Measurements from ENCODE around the gene FLNC.

The FLNC gene

GRCh38 chr7:128833148-128833945 lies 3.1 kb downstream of the FLNC start:
- no peak for DNase-seq (ENCODE audit: low read depth)

GRCh38 chr7:128833946-128834325 lies 3.7 kb downstream of the FLNC start:
- no peak for DNase-seq (ENCODE audit: low read depth)

DNA sequence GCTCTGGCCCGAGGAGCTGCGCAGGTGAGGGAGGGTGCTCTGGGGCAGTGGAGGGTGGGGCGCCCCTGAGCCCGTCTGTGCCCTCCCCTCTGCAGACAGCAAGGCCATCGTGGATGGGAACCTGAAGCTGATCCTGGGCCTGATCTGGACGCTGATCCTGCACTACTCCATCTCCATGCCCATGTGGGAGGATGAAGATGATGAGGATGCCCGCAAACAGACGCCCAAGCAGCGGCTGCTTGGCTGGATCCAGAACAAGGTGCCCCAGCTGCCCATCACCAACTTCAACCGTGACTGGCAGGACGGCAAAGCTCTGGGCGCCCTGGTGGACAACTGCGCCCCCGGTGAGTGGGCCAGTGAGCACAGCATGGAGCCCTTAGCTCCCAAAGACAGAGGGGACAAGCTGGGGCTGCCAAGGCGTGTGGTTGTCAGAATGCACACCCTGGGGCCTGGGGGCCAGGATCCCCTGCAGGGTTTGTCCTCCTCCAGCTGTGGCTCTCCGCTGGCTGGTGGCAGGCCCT lies 5.1 kb downstream of the FLNC start:
- no peak for DNase-seq (ENCODE audit: low read depth)

DNA sequence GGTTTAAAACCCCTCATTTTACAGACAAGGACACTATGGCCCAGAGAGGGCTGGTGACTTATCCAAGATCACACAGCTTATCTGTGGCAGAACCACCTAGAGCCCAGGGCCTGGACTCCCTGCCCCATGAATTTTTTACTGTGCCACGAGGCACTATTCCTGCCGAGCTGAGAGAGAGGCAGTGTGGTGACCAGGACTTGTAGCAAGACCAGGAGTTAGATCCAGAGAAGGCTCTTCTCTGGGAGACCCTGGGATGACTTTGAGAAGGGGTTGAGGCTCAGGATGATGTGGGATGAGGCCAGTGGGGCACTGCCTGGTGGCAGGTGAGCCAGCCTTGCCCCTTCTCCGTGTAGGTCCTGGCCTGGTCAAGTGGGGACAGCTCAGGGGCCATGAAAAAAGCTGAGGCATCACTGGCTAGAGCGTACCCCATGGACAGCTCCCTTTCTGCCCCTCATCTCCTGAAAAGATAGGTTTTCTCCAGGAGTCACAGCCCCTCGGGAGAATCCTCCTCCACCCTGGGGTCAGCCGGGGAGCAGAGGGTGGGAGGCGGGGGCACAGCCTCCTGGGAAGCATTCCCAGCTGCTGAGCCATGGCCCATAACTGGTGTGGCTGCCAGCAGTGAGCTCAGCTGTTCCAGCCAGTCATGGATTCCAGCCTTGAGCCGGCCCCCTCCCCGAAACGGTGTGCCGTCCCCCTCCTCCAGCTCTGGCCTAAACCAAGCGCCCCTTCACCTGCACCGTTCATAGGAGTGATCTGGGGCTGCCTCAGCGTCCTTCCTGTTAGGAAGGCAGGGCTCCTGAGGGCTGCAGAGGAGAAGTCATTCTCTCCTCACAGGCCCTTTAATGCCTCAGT lies 5.8 kb downstream of the FLNC start:
- DNase-seq (ENCODE audit: low read depth), result no peak

- no peak for DNase-seq (ENCODE audit: low read depth)
These were observed 6.6 kb downstream of the FLNC start for GRCh38 chr7:128836729-128837348.

DNA sequence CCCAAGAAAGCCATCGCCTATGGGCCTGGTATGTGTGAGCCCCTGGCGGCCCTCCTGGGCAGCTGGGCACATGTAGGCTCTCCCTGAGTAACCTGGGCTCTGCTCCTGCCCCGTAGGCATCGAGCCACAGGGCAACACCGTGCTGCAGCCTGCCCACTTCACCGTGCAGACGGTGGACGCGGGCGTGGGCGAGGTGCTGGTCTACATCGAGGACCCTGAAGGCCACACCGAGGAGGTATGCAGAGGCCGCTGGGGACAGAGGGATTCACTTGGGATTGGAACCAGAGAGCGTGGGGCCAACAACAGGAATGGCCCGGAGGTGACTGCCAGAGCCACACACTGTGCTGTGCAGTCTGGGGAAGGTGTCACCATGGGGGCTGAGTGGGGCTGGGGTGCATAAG lies 7.3 kb downstream of the FLNC start:
- DNase-seq (ENCODE audit: low read depth), result no peak

GRCh38 chr7:128838109-128838779 lies 8.0 kb downstream of the FLNC start:
- no peak for DNase-seq (ENCODE audit: low read depth)

DNA sequence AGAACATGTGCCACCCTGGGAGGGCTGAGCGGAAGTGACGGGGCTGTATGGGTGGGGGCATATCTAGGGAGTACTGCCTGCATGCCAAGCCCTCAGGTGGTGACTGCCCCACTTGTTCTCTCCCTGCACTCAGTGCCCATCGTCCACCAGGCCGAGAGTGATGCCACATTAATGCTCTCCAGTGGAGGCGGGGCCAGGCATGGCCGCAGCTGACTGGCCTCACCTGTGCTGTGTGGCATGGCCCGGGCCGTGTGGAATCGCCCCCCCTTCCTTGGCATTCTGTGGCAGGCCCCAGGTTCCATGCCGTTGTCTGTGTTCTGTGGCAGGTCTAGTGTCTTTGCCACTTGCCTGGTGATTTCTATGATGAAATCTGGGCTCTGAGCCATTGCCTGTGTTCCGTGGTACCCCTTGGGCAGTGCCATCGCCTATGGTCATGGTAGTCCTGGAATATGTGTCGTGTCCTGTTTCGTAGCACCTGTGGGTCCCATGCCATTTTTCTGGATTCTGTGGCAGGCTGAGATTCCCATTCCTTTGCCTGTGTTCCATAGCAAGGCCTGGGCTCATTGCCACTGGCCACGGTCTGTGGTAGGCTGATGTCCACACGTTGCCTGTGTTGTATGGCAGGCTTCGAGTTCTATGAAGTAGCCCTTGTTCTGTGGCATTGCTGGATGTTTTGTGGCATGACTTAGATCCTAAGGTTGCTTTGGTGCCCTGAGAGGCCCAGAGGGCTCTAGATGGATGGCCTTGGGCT lies 8.9 kb downstream of the FLNC start:
- no peak for DNase-seq (ENCODE audit: low read depth)

- DNase-seq (ENCODE audit: low read depth), result no peak
These were observed 9.6 kb downstream of the FLNC start for GRCh38 chr7:128839751-128840177.

DNA sequence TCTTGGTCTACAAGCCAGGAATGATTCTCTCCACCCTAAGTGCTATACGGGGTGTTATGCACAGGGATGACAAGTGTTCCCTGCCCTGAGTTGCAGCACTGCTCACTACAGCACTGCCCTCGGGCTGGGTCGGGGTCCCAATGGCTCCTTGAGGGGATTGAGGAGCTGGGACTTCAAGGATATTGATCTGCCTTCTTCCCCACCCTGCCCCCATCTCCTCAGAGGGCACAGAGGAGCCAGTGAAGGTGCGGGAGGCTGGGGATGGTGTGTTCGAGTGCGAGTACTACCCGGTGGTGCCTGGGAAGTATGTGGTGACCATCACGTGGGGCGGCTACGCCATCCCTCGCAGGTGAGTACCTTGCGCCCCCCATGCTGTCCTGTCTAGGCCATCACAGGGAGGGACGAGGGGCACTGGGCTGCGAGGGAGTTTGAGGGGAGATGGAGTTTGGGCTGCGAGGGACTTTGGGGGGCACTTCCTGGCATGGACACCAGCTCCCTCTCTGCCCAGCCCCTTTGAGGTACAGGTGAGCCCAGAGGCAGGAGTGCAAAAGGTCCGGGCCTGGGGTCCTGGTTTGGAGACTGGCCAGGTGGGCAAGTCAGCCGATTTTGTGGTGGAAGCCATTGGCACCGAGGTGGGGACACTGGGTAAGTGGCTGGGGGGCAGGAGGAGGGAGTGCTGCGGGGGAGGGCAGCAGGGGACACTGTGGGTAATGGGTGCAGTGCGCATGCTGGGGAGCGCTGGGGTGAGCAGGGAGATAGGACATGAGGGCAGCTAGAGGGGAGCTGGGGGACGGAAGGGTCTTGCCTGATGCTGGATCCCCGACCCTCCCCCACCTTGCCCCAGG lies 10.3 kb downstream of the FLNC start:
- DNase-seq (ENCODE audit: low read depth), result no peak

- DNase-seq (ENCODE audit: low read depth), result no peak
These were observed 11.0 kb downstream of the FLNC start for GRCh38 chr7:128841171-128841690.

DNA sequence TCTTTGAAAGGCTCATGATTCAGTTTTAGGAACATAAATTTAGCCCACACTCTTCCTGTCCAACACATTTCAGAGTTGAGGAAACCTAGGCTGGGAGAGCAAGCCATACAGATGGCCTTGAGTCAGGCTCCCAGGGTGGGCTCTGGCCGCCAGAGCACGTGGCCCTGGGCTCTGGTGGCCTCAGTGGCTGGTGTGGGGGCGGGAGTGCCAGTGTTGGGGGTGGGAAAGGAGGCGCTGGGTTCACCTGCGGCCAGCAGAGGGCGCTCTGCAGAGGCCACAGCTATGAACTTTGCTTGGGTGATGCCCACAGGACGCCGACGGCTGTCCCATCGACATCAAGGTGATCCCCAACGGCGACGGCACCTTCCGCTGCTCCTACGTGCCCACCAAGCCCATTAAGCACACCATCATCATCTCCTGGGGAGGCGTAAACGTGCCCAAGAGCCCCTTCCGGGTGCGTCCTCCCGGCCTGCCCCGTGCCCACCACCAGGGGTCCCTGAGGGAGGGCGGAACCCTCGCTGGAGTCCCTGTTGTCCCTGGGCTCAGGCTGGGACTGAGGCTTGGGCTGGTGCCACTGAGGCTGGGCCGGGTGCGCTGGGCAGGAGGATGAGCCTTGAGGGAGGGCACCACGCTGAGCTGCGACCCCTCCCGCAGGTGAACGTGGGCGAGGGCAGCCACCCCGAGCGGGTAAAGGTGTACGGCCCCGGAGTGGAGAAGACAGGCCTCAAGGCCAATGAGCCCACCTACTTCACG lies 11.9 kb downstream of the FLNC start:
- no peak for DNase-seq (ENCODE audit: low read depth)

DNA sequence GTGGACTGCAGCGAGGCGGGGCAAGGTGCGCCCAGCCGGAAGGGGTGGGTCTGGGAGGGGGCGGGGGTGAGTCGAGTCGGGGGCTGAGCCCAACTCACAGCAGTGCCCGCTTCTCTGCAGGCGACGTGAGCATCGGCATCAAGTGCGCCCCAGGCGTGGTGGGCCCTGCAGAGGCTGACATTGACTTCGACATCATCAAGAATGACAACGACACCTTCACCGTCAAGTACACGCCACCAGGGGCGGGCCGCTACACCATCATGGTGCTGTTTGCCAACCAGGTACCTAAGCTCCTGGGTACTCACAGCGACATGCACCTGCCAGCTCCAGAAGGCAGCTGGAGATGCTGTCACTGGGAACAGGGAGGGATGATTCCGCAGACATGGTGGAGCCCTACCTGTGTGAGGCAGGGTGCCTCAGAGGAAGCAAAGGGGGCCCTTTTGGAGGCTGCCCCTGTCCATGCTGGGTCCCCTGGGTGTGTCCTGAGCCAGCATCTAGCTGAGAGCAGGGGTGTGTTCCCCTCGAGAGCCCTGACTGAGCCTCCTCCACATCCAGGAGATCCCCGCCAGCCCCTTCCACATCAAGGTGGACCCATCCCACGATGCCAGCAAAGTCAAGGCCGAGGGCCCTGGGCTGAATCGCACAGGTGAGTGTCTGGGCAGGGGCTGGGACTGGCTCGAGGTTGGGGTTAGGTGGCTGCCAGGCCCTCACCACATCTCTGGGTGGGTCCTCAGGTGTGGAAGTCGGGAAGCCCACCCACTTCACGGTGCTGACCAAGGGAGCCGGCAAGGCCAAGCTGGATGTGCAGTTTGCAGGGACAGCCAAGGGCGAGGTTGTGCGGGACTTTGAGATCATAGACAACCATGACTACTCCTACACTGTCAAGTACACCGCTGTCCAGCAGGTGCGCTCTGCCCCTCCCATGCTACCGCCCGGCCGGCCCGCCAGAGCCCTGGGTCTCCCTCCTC lies 12.8 kb downstream of the FLNC start:
- DNase-seq (ENCODE audit: low read depth), result no peak

GRCh38 chr7:128843938-128844621 lies 13.9 kb downstream of the FLNC start:
- no peak for DNase-seq (ENCODE audit: low read depth)

DNA sequence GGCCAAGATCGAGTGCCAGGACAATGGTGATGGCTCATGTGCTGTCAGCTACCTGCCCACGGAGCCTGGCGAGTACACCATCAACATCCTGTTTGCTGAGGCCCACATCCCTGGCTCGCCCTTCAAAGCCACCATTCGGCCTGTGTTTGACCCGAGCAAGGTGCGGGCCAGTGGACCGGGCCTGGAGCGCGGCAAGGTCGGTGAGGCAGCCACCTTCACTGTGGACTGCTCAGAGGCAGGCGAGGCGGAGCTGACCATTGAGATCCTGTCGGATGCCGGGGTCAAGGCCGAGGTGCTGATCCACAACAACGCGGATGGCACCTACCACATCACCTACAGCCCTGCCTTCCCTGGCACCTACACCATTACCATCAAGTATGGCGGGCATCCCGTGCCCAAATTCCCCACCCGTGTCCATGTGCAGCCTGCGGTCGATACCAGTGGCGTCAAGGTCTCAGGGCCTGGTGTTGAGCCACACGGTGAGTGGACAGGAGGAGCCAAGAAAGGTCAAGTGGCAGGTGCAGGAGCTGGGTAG lies 14.6 kb downstream of the FLNC start:
- no peak for DNase-seq (ENCODE audit: low read depth)

DNA sequence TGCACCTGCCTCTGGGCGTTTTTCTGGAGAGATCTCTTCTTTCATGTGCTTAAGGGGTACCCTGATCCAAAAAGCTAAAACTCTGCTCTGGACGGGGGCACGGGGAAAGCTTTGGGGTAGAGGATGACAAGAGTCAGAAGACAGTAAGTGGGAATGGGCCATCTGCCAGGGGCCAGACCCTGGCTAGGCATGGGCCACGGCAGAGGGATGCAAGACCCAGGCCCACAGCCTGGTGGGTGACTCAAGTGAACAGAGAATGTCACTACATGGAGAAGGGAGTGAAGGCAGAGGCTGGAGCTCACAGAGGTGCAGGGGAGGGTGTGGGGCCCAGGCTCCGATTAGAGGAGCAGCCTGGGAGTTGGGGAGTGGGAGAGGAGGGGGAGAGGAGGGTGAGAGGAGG lies 15.3 kb downstream of the FLNC start:
- DNase-seq (ENCODE audit: low read depth), result no peak

DNA sequence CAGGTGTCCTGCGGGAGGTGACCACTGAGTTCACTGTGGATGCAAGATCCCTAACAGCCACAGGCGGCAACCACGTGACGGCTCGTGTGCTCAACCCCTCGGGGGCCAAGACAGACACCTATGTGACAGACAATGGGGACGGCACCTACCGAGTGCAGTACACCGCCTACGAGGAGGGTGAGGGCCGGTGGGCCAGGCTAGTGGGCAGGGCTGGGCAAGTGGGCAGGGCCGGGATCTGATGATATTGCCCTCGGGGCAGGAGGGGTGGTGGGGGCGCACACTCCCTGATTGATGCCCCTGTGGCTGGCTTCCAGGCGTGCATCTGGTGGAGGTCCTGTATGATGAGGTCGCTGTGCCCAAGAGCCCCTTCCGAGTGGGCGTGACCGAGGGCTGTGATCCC lies 15.8 kb downstream of the FLNC start:
- DNase-seq (ENCODE audit: low read depth), result no peak
